ENCODE results near the gene TPCN1. TPM values are rescaled to one million over a fixed set of nuclear protein-coding genes. Genes with fewer than 3 reads are reported as not detected.

The TPCN1 gene
- total and polyA plus RNA-seq, 2 experiments from 2014 or later = 14.4 to 16.2 TPM

- Histone ChIP-seq H3K4me3 (no peak overlapping the region), H3F3A (replicated peaks; ENCODE audit: low read depth) (no peaks in the 10 kb centered on the region), H3K36me3 (ENCODE audit: insufficient read depth) (no peaks in the 10 kb centered on the region), H3K27ac (ENCODE audit: low read depth) (0 out of 2 replicates have a peak overlapping the region, but pooled peaks have one; percentile 45), H3K79me2 (replicated peaks; ENCODE audit: insufficient read depth) (no peaks in the 10 kb centered on the region), H2AFZ (no peak overlapping the region), H4K20me1 (replicated peaks; ENCODE audit: insufficient read depth) (no peaks in the 10 kb centered on the region), H3K27me3 (ENCODE audit: insufficient read depth) (no peaks in the 10 kb centered on the region), H3K4me1 (ENCODE audit: insufficient read depth) (peaks cover 8% of the 10 kb centered on the region; the same call in 1 of the 2 replicates), H3K4me2 (no peak overlapping the region), H3K9me2 (ENCODE audit: insufficient read depth) (no peaks in the 10 kb centered on the region)
- Mint-ChIP-seq H3K4me3 (no peak overlapping the region), H3K36me3 (ENCODE audit: low read depth) (peaks cover 10% of the 10 kb centered on the region), H3K9me3 (no peaks in the 10 kb centered on the region; the same call in 2 of the 3 replicates), H3K27me3 (ENCODE audit: insufficient read depth, low read depth, poor library complexity) (peaks cover 10% of the 10 kb centered on the region), H3K27ac (no peak overlapping the region; the same call in 1 of the 2 replicates), H3K4me1 (peaks cover 13% of the 10 kb centered on the region)
- DNase-seq (ENCODE audit: low spot score) (no peak), ATAC-seq (no peak)
- TF ChIP-seq NANOG (IDR thresholded peaks at IDR 0.05; ENCODE audit: borderline replicate concordance) (no peak), EZH2 (IDR thresholded peaks at IDR 0.05; ENCODE audit: low read depth, unreplicated experiment) (no peak), ETS1 (IDR thresholded peaks at IDR 0.05) (no peak), POLR2AphosphoS5 (IDR thresholded peaks at IDR 0.05; ENCODE audit: low read depth) (no peak), ZNF114 (CRISPR knock-in tag; IDR thresholded peaks at IDR 0.05) (no peak), EZH2phosphoT487 (IDR thresholded peaks at IDR 0.05; ENCODE audit: unreplicated experiment) (no peak), STAT1 (IDR thresholded peaks at IDR 0.05; ENCODE audit: unreplicated experiment) (no peak), CREB1 (CRISPR knock-in tag; IDR thresholded peaks at IDR 0.05; ENCODE audit: low read depth) (no peak)
- TF ChIP-seq, protein P1, sequence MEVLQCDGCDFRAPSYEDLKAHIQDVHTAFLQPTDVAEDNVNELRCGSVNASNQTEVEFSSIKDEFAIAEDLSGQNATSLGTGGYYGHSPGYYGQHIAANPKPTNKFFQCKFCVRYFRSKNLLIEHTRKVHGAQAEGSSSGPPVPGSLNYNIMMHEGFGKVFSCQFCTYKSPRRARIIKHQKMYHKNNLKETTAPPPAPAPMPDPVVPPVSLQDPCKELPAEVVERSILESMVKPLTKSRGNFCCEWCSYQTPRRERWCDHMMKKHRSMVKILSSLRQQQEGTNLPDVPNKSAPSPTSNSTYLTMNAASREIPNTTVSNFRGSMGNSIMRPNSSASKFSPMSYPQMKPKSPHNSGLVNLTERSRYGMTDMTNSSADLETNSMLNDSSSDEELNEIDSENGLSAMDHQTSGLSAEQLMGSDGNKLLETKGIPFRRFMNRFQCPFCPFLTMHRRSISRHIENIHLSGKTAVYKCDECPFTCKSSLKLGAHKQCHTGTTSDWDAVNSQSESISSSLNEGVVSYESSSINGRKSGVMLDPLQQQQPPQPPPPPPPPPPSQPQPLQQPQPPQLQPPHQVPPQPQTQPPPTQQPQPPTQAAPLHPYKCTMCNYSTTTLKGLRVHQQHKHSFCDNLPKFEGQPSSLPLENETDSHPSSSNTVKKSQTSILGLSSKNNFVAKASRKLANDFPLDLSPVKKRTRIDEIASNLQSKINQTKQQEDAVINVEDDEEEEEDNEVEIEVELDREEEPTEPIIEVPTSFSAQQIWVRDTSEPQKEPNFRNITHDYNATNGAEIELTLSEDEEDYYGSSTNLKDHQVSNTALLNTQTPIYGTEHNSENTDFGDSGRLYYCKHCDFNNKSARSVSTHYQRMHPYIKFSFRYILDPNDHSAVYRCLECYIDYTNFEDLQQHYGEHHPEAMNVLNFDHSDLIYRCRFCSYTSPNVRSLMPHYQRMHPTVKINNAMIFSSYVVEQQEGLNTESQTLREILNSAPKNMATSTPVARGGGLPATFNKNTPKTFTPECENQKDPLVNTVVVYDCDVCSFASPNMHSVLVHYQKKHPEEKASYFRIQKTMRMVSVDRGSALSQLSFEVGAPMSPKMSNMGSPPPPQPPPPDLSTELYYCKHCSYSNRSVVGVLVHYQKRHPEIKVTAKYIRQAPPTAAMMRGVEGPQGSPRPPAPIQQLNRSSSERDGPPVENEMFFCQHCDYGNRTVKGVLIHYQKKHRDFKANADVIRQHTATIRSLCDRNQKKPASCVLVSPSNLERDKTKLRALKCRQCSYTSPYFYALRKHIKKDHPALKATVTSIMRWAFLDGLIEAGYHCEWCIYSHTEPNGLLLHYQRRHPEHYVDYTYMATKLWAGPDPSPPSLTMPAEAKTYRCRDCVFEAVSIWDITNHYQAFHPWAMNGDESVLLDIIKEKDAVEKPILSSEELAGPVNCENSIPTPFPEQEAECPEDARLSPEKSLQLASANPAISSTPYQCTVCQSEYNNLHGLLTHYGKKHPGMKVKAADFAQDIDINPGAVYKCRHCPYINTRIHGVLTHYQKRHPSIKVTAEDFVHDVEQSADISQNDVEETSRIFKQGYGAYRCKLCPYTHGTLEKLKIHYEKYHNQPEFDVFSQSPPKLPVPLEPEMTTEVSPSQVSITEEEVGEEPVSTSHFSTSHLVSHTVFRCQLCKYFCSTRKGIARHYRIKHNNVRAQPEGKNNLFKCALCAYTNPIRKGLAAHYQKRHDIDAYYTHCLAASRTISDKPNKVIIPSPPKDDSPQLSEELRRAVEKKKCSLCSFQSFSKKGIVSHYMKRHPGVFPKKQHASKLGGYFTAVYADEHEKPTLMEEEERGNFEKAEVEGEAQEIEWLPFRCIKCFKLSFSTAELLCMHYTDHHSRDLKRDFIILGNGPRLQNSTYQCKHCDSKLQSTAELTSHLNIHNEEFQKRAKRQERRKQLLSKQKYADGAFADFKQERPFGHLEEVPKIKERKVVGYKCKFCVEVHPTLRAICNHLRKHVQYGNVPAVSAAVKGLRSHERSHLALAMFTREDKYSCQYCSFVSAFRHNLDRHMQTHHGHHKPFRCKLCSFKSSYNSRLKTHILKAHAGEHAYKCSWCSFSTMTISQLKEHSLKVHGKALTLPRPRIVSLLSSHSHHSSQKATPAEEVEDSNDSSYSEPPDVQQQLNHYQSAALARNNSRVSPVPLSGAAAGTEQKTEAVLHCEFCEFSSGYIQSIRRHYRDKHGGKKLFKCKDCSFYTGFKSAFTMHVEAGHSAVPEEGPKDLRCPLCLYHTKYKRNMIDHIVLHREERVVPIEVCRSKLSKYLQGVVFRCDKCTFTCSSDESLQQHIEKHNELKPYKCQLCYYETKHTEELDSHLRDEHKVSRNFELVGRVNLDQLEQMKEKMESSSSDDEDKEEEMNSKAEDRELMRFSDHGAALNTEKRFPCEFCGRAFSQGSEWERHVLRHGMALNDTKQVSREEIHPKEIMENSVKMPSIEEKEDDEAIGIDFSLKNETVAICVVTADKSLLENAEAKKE (CRISPR knock-in tag; IDR thresholded peaks at IDR 0.05) = no peak
- TF ChIP-seq, protein P2, sequence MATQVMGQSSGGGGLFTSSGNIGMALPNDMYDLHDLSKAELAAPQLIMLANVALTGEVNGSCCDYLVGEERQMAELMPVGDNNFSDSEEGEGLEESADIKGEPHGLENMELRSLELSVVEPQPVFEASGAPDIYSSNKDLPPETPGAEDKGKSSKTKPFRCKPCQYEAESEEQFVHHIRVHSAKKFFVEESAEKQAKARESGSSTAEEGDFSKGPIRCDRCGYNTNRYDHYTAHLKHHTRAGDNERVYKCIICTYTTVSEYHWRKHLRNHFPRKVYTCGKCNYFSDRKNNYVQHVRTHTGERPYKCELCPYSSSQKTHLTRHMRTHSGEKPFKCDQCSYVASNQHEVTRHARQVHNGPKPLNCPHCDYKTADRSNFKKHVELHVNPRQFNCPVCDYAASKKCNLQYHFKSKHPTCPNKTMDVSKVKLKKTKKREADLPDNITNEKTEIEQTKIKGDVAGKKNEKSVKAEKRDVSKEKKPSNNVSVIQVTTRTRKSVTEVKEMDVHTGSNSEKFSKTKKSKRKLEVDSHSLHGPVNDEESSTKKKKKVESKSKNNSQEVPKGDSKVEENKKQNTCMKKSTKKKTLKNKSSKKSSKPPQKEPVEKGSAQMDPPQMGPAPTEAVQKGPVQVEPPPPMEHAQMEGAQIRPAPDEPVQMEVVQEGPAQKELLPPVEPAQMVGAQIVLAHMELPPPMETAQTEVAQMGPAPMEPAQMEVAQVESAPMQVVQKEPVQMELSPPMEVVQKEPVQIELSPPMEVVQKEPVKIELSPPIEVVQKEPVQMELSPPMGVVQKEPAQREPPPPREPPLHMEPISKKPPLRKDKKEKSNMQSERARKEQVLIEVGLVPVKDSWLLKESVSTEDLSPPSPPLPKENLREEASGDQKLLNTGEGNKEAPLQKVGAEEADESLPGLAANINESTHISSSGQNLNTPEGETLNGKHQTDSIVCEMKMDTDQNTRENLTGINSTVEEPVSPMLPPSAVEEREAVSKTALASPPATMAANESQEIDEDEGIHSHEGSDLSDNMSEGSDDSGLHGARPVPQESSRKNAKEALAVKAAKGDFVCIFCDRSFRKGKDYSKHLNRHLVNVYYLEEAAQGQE (IDR thresholded peaks at IDR 0.05; ENCODE audit: unreplicated experiment) = no peak
These were observed 74.8 kb downstream of the TPCN1 start for GRCh38 chr12:113295886-113296556.
